HCT116 (cell line): ENCODE measurements around the gene CYP2E1. TPM values are rescaled to one million over a fixed set of nuclear protein-coding genes. Genes with fewer than 3 reads are reported as not detected.

ENCODE experiments used
- ATAC-seq: fragments of 200-7000 bp; cut with Tn5 transposase; 2 replicates; pipeline ENCODE4 v1.9.1; 2020; ENCODE audit warnings: mild to moderate bottlenecking, moderate library complexity
- BruUV-seq: library from RNA; stranded (reverse); fragments of 400-500 nt; replicated peaks from 2 replicates; lab custom pipeline; 2021; lab: Mats Ljungman, UMichigan
- CTCF ChIA-PET: fragments of 300-600 bp; sonication (Branson Sonifier 250); formaldehyde crosslinking; loops from one replicate; lab custom pipeline; 2021; ENCODE audit warnings: antibody characterized with exemption; lab: Charles Lee
- POLR2A ChIA-PET: fragments of 300-600, 350-600 bp; sonication (Branson Sonifier 250); formaldehyde crosslinking; loops from one replicate; lab custom pipeline; 2021; ENCODE audit warnings: antibody characterized with exemption; lab: Charles Lee
- RAD21 ChIA-PET, 2 experiments: fragments of 300-600 bp; sonication (Branson Sonifier 250); formaldehyde crosslinking; loops; one replicate each; lab custom pipeline; 2023; ENCODE audit warnings: low total read pairs in 2 of 2; ENCODE audit not compliant: uncharacterized antibody in 2 of 2, unreplicated experiment in 2 of 2, low non-redundant PET in 1 of 2; lab: Charles Lee
- DNase-seq: peaks from one replicate; pipeline ENCODE4 v3.0.0-alpha.2; 2010; ENCODE audit warnings: low read depth, low spot score
- H2AFZ ChIP-seq: fragments of 200-600 bp; shearing (Covaris generic), sonication (generic); 2 replicates; pipeline ENCODE4 v1.6.1; 2017; ENCODE audit warnings: low read depth, mixed run types, mixed read lengths, antibody characterized with exemption, low read length; ENCODE audit not compliant: poor library complexity, severe bottlenecking
- H3K27ac ChIP-seq: 2 replicates; pipeline ENCODE4 v1.5.1; 2012; ENCODE audit warnings: low read depth, low read length
- H3K27me3 ChIP-seq: fragments of 200-600 bp; sonication (generic); 2 replicates; pipeline ENCODE4 v1.6.1; 2016; ENCODE audit warnings: mixed run types, low read length, mixed read lengths; ENCODE audit not compliant: insufficient read depth
- H3K36me3 ChIP-seq, 2 experiments: fragments of 200-500 bp in 1 of 2; fragments of 200-600 bp in 1 of 2; sonication (Bioruptor generic) in 1 of 2; sonication (generic) in 1 of 2; 2 replicates each; pipeline versions ENCODE4 v1.5.1 to v1.6.1; 2014 to 2016; ENCODE audit warnings: low read length in 2 of 2, inconsistent platforms in 1 of 2, mixed read lengths in 1 of 2, mixed run types in 1 of 2; ENCODE audit not compliant: insufficient read depth in 2 of 2, control insufficient read depth in 1 of 2
- H3K4me1 ChIP-seq, 2 experiments: fragments of 200-600 bp in 1 of 2; sonication (generic) in 1 of 2; 2 replicates each; pipeline versions ENCODE4 v1.5.1 to v1.6.1; 2012 to 2017; ENCODE audit warnings: low read length in 2 of 2, inconsistent platforms in 1 of 2, mild to moderate bottlenecking in 1 of 2, mixed read lengths in 1 of 2, mixed run types in 1 of 2, moderate library complexity in 1 of 2; ENCODE audit not compliant: insufficient read depth in 2 of 2, control insufficient read depth in 1 of 2
- H3K4me2 ChIP-seq: fragments of 200-600 bp; sonication (generic); 2 replicates; pipeline ENCODE4 v1.6.1; 2017; ENCODE audit warnings: mixed run types, low read length, mixed read lengths
- H3K4me3 ChIP-seq, 2 experiments: fragments of 200-600 bp in 1 of 2; sonication (generic) in 1 of 2; replicated peaks in 1 of 2; 2 replicates each; pipeline ENCODE4 v1.5.1; 2011 to 2016; ENCODE audit warnings: low read length in 2 of 2, control low read depth in 1 of 2, low read depth in 1 of 2, mild to moderate bottlenecking in 1 of 2, mixed read lengths in 1 of 2, mixed run types in 1 of 2
- H3K79me2 ChIP-seq: fragments of 200-600 bp; sonication (generic); 2 replicates; pipeline ENCODE4 v1.6.1; 2017; ENCODE audit warnings: mild to moderate bottlenecking, mixed run types, low read length, moderate library complexity, mixed read lengths; ENCODE audit not compliant: insufficient read depth
- H3K9ac ChIP-seq: fragments of 200-600 bp; sonication (generic); 2 replicates; pipeline ENCODE4 v1.6.1; 2016; ENCODE audit warnings: low read length, mixed read lengths
- H3K9me2 ChIP-seq: fragments of 200-600 bp; sonication (generic), shearing (Covaris generic); 2 replicates; pipeline ENCODE4 v1.6.1; 2017; ENCODE audit warnings: mixed run types, mild to moderate bottlenecking, moderate library complexity; ENCODE audit not compliant: insufficient read depth
- H3K9me3 ChIP-seq, 2 experiments: fragments of 200-500 bp in 1 of 2; fragments of 200-600 bp in 1 of 2; sonication (Bioruptor generic) in 1 of 2; sonication (generic) in 1 of 2; 2 replicates each; pipeline ENCODE4 v1.6.1; 2014 to 2017; ENCODE audit warnings: low read length in 2 of 2, mixed read lengths in 2 of 2, inconsistent platforms in 1 of 2, low read depth in 1 of 2, mild to moderate bottlenecking in 1 of 2, mixed run types in 1 of 2, moderate library complexity in 1 of 2; ENCODE audit not compliant: control insufficient read depth in 1 of 2, insufficient read depth in 1 of 2
- H4K20me1 ChIP-seq: fragments of 200-600 bp; sonication (generic), shearing (Covaris generic); 2 replicates; pipeline ENCODE4 v1.6.1; 2017; ENCODE audit warnings: mixed run types, mild to moderate bottlenecking, moderate library complexity; ENCODE audit not compliant: insufficient read depth
- CBX3 ChIP-seq: IDR thresholded peaks from 2 replicates; pipeline ENCODE4 v1.6.1; 2012; ENCODE audit warnings: low read depth
- CTCF ChIP-seq, 3 experiments: fragments of 200-600 bp in 1 of 3; sonication (generic) in 1 of 3; IDR thresholded peaks in 2 of 3; conservative IDR thresholded peaks in 1 of 3; 2 replicates each; pipeline ENCODE4 v1.5.1; 2012 to 2017; ENCODE audit warnings: low read depth in 2 of 3, low read length in 2 of 3, antibody characterized with exemption in 1 of 3, borderline replicate concordance in 1 of 3, control low read depth in 1 of 3, mild to moderate bottlenecking in 1 of 3, mixed read lengths in 1 of 3, mixed run types in 1 of 3, moderate library complexity in 1 of 3; ENCODE audit not compliant: insufficient read depth in 1 of 3
- EZH2 ChIP-seq: fragments of 200-600 bp; sonication (generic); IDR thresholded peaks from 2 replicates; pipeline ENCODE4 v1.6.1; 2017; ENCODE audit warnings: antibody characterized with exemption, mixed run types
- EZH2phosphoT487 ChIP-seq: fragments of 200-600 bp; IDR thresholded peaks from 2 replicates; pipeline ENCODE4 v1.6.1; 2018; ENCODE audit warnings: antibody characterized with exemption, borderline replicate concordance
- JUND ChIP-seq: IDR thresholded peaks from 2 replicates; pipeline ENCODE4 v1.6.1; 2012
- MAX ChIP-seq: IDR thresholded peaks from 2 replicates; pipeline ENCODE4 v1.6.1; 2012
- POLR2A ChIP-seq: IDR thresholded peaks from 2 replicates; pipeline ENCODE4 v1.7.0; 2011; ENCODE audit warnings: borderline replicate concordance; ENCODE audit not compliant: insufficient read depth, insufficient read length; ENCODE audit errors: extremely low read depth
- SIN3A ChIP-seq: IDR thresholded peaks from 2 replicates; pipeline ENCODE4 v1.6.1; 2012; ENCODE audit warnings: low read depth
- TCF7L2 ChIP-seq: IDR thresholded peaks from 2 replicates; pipeline ENCODE4 v1.7.0; 2011; ENCODE audit warnings: borderline replicate concordance, inconsistent platforms; ENCODE audit not compliant: insufficient read depth, insufficient read length; ENCODE audit errors: extremely low read depth
- YY1 ChIP-seq: IDR thresholded peaks from 2 replicates; pipeline ENCODE4 v1.6.1; 2011; ENCODE audit warnings: low read length, low read depth, moderate library complexity, mild to moderate bottlenecking; ENCODE audit not compliant: insufficient replicate concordance; ENCODE audit errors: extremely low read depth
- ZBTB33 ChIP-seq: IDR thresholded peaks from 2 replicates; pipeline ENCODE4 v1.6.1; 2011; ENCODE audit warnings: mild to moderate bottlenecking, low read length, moderate library complexity; ENCODE audit not compliant: insufficient replicate concordance; ENCODE audit errors: extremely low read depth
- intact Hi-C: fragments of 100-400 bp; cut with micrococcal nuclease; formaldehyde crosslinking; loops from 2 replicates; pipeline ENCODE4 v1.10.0; 2022
- total RNA-seq: library from RNA; stranded (reverse); gene quantifications from one replicate; pipeline ENCODE4 v1.2.1, GENCODE V29; 2021; ENCODE audit not compliant: unreplicated experiment

CYP2E1 gene
- total RNA-seq, 1 experiment from 2014 or later, result 1.5 TPM

GRCh38 chr10:133509700-133510099, 17.5 kb upstream of the CYP2E1 start:
- DNase-seq (no peak), ATAC-seq (no peak)
- Histone ChIP-seq H3K9me2 (no peaks in the 10 kb centered on the region), H3K27me3 (no peaks in the 10 kb centered on the region), H3K9me3 (no peaks in the 10 kb centered on the region), H3K27ac (no peak overlapping the region), H3K4me1 (no peaks in the 10 kb centered on the region), H2AFZ (no peak overlapping the region), H3K79me2 (no peaks in the 10 kb centered on the region), H3K36me3 (no peaks in the 10 kb centered on the region), H3K9ac (no peak overlapping the region), H4K20me1 (no peaks in the 10 kb centered on the region), H3K4me3 (no peak overlapping the region), H3K4me2 (no peak overlapping the region)
- no TSS peak for BruUV-seq
- no peak for TF ChIP-seq TCF7L2
- TF ChIP-seq SIN3A, result no peak
- no peak for TF ChIP-seq ZBTB33
- no peak for TF ChIP-seq EZH2
- TF ChIP-seq MAX, result no peak
- no peak for TF ChIP-seq YY1
- TF ChIP-seq CBX3, result no peak
- no peak for TF ChIP-seq JUND
- no peak for TF ChIP-seq POLR2A
- TF ChIP-seq EZH2phosphoT487, result no peak
- TF ChIP-seq CTCF (IDR thresholded peaks at IDR 0.05 in 2 of 3, conservative IDR thresholded peaks at IDR 0.05 in 1 of 3; ENCODE audit: borderline replicate concordance in 1 of 3, insufficient read depth in 1 of 3, low read depth in 2 of 3, low read length in 2 of 3), result no peak
- CTCF ChIA-PET, result interaction anchor here (0.7 kb wide), 1 partner anchor 11 kb away, joined by 3 read pairs; no protein-coding TSS in a partner anchor
- intact Hi-C loops, result no loop called here
- POLR2A ChIA-PET, result no interaction called here
- RAD21 ChIA-PET, result no interaction called here
